Left renal pelvis (tissue), 4 donors: ENCODE measurements around the gene THEM4. TPM values are rescaled to one million over a fixed set of nuclear protein-coding genes. Genes with fewer than 3 reads are reported as not detected.
A peak's percentile ranks its signal among the peaks of the same experiment; 100 is the strongest.
"Not testable (repeated sequence)": the region's sequence is repeated elsewhere in the genome, so short reads cannot be mapped to it uniquely, and the experiment has no call there.

Experiments
- DNase-seq, 4 donors: peaks; one replicate each; pipeline ENCODE4 v3.0.0-alpha.2; 2013; ENCODE audit warnings: low read depth in 4 of 4, low spot score in 3 of 4
- polyA plus RNA-seq, 4 donors: library from polyadenylated mRNA; unstranded; fragments of 120-200 nt; gene quantifications; one replicate each; pipeline ENCODE4 v1.2.1, GENCODE V29; 2013; ENCODE audit not compliant: insufficient read length in 4 of 4

The THEM4 gene
- polyA plus RNA-seq, 4 donors: 18.3 to 41.1 (median 23.2) TPM

- DNase-seq: no peak
These were observed 10.8 kb downstream of the THEM4 start for GRCh38 chr1:151898519-151898991.

GRCh38 chr1:151897991-151898431, 11.3 kb downstream of the THEM4 start:
- DNase-seq: no peak

DNA sequence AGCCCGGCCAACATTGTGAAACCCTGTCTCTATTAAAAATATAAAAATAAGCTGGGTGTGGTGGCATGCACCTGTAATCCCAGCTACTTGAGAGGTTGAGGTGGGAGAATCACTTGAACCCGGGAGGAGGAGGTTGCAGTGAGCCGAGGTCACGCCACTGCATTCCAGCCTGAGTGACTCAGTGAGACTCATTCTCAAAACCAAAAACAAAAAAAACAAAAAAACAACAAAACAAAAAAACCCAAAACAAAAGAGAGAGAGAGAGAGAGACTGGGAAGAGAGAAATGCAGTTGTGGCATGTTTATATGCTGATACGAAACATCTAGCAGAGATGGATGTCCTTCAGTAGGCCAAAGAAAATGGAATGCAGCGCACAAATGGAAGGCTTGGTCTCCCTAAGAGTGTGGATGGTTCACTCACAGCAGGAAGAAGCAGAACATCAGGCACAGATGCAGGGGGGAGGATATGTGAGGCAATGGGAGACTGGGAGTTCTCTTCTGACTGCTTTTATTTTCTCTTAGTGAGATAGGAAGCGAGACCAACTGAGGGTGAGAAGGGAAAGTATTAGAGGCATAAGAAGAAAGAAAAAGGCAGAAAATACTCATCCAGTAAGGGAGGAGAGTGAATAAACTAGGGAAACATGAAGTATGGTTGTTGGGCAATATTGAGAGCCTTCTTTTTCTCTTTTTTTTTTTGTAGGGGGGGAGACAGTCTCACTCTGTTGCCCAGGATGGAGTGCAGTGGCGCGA, 16.0 kb downstream of the THEM4 start:
- no peak for DNase-seq

DNA sequence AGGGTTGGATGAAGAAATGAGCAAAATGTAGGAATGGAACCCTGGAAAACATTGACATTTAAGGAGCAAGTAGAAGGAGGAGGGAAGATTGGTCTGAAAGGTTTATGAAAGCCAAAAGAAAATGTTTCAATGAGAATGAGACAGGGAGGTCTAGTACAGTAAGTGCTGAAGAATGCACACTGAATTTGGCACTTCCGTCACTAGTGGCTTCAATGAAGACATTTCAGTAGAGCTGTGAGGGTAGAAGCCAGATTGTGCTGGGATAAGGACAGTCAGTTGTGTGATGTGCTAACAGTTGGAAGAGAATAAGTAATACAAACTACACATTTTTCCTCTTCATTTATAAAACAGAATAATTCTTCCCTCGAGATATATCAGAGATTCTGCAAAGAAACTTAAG, 17.1 kb downstream of the THEM4 start:
- DNase-seq: no peak

DNA sequence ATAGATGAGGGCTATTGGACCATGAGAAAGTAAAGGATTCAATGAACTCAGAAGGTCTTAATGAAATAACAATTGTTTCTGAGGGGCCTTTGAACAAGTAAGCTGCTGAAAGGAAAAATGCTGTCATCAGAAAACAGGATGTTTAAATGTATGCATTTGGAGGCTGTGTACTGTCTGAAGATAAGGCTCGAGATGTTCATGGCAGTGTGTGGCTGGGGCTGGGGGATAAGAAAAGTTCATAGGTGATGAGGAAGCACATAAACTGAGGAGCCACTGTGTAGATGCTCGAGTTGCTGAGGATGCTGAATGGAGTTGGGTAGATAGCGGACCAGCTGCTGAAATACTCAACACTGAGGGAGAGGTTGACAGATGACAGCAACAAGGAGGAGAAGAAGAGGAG, 17.8 kb downstream of the THEM4 start:
- no peak for DNase-seq

- no peak for DNase-seq
These were observed 20.2 kb downstream of the THEM4 start for GRCh38 chr1:151888972-151889570.

DNA sequence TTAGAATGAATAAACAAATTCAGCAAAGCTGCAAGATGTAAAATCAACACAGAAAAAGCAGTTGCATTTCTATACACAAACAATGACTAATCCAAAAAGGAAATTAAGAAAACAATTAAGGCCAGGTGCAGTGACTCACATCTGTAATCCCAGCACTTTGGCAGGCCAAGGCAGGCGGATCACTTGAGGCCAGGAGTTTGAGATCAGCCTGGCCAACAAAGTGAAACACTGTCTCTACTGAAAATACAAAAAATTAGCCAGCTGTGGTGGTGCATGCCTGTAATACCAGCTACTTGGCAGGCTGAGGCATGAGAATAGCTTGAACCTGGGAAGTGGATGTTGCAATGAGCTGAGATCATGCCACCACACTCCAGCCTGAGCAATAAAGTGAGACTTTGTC, 22.3 kb downstream of the THEM4 start:
- DNase-seq: no peak

GRCh38 chr1:151885479-151885878, 23.8 kb downstream of the THEM4 start:
- no peak for DNase-seq

GRCh38 chr1:151884879-151885278, 24.4 kb downstream of the THEM4 start:
- not testable (repeated sequence) for DNase-seq

GRCh38 chr1:151884445-151884844, 24.9 kb downstream of the THEM4 start:
- not testable (repeated sequence) for DNase-seq

GRCh38 chr1:151883898-151884297, 25.4 kb downstream of the THEM4 start:
- not testable (repeated sequence) for DNase-seq

- not testable (repeated sequence) for DNase-seq
These were observed 26.4 kb downstream of the THEM4 start for GRCh38 chr1:151882918-151883317.

DNA sequence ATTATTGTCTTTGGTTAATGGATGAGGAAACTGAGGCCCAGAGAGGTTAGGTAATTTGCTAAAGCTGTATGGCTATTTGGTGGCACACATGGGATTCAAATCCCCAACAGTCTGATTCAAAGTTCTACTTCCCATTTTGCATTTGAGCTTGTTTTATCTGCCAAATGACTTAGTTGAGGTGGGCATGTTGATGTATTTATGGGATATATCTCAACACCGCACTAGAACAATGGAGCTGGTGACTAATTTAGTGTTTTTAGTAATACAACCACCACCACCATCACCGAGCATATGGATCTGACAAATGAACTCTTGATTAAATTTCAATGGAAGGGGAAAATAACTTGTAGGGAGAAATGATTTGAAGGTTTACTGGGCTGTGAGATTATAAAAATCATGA, 26.8 kb downstream of the THEM4 start:
- DNase-seq: no peak

DNA sequence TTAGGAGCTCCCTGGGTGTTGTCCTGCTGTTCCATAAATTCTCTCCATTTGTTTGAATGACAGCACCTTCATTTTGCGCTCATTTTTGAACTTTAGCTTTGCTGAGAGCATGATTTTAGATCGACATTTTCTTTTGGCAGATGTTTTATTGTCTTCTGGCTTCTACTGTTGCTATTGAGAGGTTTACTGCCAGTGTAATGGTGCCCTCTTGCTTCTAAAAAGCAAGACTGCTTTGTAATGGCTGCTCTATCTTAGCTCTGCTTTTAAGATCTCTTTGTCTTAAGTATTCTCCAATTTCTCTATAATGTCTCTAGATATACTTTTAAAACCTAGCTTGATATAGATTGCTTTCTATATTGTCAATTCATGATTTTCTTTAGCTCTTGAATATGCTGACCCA, 27.8 kb downstream of the THEM4 start:
- DNase-seq: no peak

DNA sequence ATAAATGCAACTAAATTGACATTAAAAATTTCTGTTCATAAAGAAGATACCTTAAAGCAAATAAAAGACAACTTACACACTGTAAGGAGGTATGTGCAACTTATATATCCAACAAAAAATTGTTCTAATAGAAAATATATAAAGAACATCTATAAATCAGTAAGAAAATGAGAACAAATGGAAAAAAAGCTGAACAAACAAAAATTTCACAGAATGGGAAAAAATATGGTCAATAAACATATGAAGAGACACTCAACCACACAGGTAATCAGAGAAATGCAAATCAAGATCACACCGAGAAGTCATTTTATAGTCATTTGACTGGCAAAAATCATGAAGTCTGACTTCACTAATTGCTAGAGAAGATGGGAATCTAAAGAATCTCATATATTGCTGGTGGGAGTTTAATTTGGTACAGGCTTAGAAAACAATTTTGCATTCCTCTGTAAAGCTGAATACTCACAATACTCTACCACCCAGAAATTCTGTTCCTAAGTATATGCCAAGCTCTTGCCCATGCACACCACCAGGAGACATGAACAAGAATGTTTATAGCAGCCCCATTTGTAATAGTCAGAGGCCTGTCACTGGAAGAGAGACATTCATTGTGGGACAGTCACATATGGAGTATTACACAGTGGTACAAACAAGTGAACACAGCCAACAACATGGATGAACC, 33.8 kb downstream of the THEM4 start:
- DNase-seq: no peak

DNA sequence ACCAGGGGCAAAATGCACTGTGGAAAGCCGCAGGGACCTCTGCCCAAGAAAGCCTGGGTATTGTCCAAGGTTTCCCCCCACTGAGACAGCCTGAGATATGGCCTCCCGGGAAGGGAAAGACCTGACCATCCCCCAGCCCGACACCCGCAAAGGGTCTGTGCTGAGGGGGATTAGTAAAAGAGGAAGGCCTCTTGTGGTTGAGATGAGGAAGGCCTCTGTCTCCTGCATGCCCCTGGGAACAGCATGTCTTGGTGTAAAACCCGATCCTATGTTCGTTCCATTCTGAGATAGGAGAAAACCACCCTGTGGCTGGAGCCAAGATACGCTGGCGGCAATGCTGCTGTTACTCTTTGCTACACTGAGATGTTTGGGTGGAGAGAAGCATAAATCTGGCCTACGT, 36.5 kb downstream of the THEM4 start:
- DNase-seq: not testable (repeated sequence)

DNA sequence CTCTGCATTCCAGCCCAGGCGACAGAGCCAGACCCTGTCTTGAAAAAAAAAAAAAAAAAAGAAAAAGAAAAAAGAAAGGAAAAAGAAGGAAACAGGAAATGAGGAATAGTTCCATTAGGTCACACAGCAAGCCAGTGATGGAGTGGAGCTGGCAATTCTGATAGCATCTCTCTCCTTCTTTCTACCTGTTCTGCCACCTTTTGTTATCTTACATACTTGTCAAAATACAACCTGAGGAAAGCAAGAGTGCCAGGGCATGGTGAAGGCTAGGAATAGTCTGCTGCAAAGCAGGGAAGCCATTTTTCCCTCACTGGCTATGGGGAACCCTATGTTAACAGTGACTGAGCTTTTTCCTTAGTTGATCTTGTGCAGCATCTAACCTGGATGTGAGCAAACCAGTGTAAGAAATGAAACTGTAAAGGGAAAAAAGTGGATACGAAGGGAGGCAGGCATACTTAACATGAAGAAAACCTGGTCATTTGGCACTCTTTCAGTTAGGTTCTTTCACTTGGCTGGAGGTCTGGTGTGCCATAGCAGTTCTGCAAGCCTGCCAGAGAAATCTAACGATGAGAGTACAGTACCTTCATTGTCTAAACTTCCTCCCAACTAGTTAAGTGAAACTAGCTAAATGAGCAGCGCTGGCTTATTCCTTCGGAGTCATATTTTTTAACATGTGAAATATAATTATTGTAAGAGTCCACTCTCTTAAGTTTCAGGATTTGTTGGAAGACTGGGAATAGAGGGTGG, 37.9 kb downstream of the THEM4 start:
- no peak for DNase-seq

DNA sequence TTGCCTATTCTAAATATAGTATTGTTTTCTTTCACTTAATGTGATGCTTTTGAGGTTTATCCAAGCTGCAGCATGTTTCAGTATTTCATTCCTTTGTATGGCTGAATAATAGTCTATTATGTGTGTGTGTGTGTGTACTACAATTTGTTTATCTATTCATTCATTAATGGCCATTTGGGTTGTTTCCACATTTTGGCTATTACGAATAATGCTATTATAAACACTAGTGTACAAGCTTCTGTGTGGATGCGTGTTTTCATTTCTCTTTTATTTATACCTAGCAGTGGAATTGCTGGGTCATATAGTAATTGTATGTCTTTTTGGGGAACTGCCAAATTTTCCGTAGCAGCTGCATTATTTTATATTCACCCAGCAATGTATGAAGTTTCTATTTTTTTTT, 40.8 kb downstream of the THEM4 start:
- DNase-seq: peak in 1 of 4 donors; percentile 7

- no peak for DNase-seq
These were observed 41.4 kb downstream of the THEM4 start for GRCh38 chr1:151867765-151868411.

DNA sequence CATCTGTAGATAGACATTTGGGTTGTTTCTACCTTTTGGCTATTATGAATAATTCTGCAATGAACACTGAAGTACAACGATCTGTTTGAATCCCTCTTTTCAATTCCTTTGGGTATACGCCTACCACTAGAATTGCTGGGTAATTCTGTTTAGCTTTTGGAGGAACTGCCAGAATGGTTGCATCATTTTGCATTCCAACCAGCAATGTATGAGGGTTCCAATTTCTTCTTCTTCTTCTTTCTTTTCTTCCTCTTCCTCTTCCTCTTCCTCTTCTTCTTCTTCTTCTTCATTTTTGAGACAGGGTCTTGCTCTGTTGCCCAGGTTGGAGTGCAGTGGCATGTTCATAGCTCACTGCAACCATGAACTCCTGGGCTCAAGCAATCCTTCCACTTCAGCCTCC, 42.0 kb downstream of the THEM4 start:
- no peak for DNase-seq
